Left lung (tissue), 10 donors: ENCODE data around the gene FOXR1. TPM values are rescaled to one million over a fixed set of nuclear protein-coding genes. Genes with fewer than 3 reads are reported as not detected.
"Not testable (repeated sequence)": the region's sequence is repeated elsewhere in the genome, so short reads cannot be mapped to it uniquely, and the experiment has no call there.

ENCODE experiments used
- ATAC-seq: fragments of 200-7000 bp; cut with Tn5 transposase; one replicate; pipeline ENCODE4 v1.9.1; 2020; ENCODE audit warnings: moderate library complexity
- DNase-seq, 4 donors: peaks; one replicate each; pipeline ENCODE4 v3.0.0-alpha.2; 2013 to 2020
- H3K27ac ChIP-seq, 2 donors: fragments of 200-600 bp; sonication (generic) in 1 of 2; one replicate each; pipeline versions ENCODE4 v1.5.0 to v1.8.0; 2020 to 2021
- H3K27me3 ChIP-seq, 2 donors: fragments of 200-600 bp; sonication (generic) in 1 of 2; one replicate each; pipeline versions ENCODE4 v1.5.0 to v1.8.0; 2020 to 2021
- H3K36me3 ChIP-seq, 2 donors: fragments of 200-600 bp; sonication (generic) in 1 of 2; one replicate each; pipeline versions ENCODE4 v1.5.0 to v1.8.0; 2020 to 2021
- H3K4me1 ChIP-seq, 2 donors: fragments of 200-600 bp; one replicate each; pipeline ENCODE4 v1.8.0; 2021
- H3K4me3 ChIP-seq, 2 donors: fragments of 200-600 bp; sonication (generic) in 1 of 2; one replicate each; pipeline versions ENCODE4 v1.5.0 to v1.8.0; 2020 to 2021; ENCODE audit warnings: mild to moderate bottlenecking in 1 of 2
- H3K9me3 ChIP-seq, 2 donors: fragments of 200-600 bp; sonication (generic) in 1 of 2; one replicate each; pipeline versions ENCODE4 v1.5.0 to v1.8.0; 2020 to 2021
- CTCF ChIP-seq, 2 donors: fragments of 200-600 bp; sonication (generic) in 1 of 2; IDR thresholded peaks; one replicate each; pipeline versions ENCODE4 v1.5.0 to v1.8.0; 2021; ENCODE audit warnings: antibody characterized with exemption in 2 of 2
- intact Hi-C, 2 donors: fragments of 100-400 bp; cut with DNase I; formaldehyde crosslinking; loops; one replicate each; pipeline versions ENCODE4 v1.11.2 to v1.14.2; 2022
- polyA plus RNA-seq, 6 donors: library from polyadenylated mRNA; unstranded; fragments of 120-200 nt; gene quantifications; one replicate each; pipeline ENCODE4 v1.2.1, GENCODE V29; 2013; ENCODE audit not compliant: insufficient read length in 6 of 6
- total RNA-seq, 2 donors: library from RNA; stranded (reverse); fragmentation: NEBNext Ultra II Directional; extraction: Animal tissue kit (Norgen Biotek cat#: 25700); gene quantifications; one replicate each; pipeline ENCODE4 v1.2.1, GENCODE V29; 2021
- donor health status: DM: no; HTN: yes; CAD: no.
- donor health status: DM: no; HTN: no; CAD: no.

Gene FOXR1
- total and polyA plus RNA-seq, 8 donors = not detected

DNA sequence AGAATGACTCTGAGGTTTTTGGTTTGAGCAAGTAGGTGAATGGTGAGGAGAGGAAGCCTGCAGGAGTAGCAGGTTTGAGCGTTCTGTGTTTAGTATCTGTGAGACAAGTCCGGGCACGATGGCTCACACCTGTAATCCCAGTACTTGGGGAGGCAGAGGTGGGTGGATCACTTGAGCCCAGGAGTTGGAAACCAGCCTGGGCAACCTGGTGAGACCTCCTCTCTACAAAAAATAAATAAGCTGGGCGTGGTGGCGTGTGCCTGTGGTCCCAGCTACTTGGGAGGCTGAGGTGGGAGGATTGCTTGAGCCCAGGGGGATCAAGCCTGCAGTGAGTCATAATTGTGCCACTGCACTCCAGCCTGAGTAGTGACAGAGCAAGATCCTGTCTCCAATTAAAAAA lies 16.7 kb downstream of the FOXR1 start:
- Histone ChIP-seq H3K9me3 (no peaks in the 10 kb centered on the region), H3K36me3 (no peaks in the 10 kb centered on the region), H3K27ac (no peak overlapping the region), H3K4me3 (no peak overlapping the region), H3K27me3 (no peaks in the 10 kb centered on the region), H3K4me1 (no peaks in the 10 kb centered on the region)
- ATAC-seq (no peak), DNase-seq (no peak)
- TF ChIP-seq CTCF (IDR thresholded peaks at IDR 0.05) = no peak
- intact Hi-C loops = no loop called here

DNA sequence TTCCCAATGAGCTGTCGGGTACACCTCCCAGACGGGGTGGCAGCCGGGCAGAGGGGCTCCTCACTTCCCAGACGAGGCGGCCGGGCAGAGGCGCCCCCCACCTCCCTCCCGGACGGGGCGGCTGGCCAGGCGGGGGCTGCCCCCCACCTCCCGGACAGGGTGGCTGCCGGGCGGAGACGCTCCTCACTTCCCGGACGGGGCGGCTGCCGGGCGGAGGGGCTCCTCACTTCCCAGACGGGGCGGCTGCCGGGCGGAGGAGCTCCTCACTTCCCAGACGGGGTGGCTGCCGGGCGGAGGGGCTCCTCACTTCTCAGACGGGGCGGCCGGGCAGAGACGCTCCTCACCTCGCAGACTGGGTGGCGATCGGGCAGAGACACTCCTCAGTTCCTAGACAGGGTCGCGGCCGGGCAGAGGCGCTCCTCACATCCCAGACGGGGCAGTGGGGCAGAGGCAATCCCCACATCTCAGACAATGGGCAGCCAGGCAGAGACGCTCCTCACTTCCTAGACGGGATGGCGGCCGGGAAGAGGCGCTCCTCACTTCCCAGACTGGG lies 20.0 kb downstream of the FOXR1 start:
- H3K4me3 ChIP-seq, DNase-seq, H3K4me1 ChIP-seq, intact Hi-C loops, ATAC-seq, H3K36me3 ChIP-seq, H3K27me3 ChIP-seq, H3K27ac ChIP-seq, H3K9me3 ChIP-seq: not testable (repeated sequence)

GRCh38 chr11:118996926-118997626 lies 25.5 kb downstream of the FOXR1 start:
- intact Hi-C loops = no loop called here
- Histone ChIP-seq H3K27ac (peak overlapping the region; percentile 63 to 80), H3K27me3 (no peaks in the 10 kb centered on the region), H3K36me3 (peaks cover 0 to 27% of the 10 kb centered on the region in 2 donors), H3K9me3 (no peaks in the 10 kb centered on the region), H3K4me3 (peak overlapping the region; percentile 87 to 98), H3K4me1 (peaks cover 4 to 38% of the 10 kb centered on the region in 2 donors)
- DNase-seq (no peak), ATAC-seq (peak; percentile 17)
- TF ChIP-seq CTCF (IDR thresholded peaks at IDR 0.05) = no peak

DNA sequence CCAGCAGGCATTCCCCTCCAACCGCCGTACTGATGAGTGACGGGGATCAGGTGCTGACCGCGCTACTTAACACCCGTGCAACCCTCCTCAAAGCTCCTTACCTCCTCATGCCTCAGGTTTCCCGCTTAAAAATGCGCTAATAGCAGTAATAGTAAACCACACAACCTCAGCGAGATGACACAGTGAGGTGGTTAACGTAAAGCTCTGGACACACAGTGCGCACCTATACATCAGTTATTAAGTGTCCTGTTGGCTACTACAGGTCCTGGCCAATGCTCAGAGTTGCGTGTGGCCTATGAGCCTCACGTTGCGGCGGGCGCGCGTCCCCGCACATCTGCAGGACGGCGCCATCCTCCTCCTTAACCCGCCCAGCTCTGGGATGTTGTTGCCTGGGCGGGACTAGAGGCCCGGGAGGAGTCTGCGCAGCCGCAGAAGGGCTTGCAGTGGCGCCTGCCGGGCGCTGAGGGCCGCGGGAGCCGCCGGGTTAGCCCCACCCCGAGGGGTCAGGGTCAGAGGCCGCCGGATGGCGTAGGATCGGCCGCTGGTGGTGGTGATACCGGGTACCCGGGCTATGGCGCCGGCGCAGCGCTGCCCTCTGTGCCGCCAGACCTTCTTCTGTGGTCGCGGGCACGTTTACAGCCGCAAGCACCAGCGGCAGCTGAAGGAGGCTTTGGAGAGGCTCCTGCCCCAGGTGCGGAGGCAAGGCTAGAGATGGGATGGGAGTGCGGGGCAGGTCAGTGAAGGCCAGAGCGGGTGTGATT lies 26.2 kb downstream of the FOXR1 start, which contains the start of gene CENATAC:
Gene CENATAC, plus strand, starts transcription at position 512 of the 761 bp plus-strand sequence. Its CDS starts 60 bp downstream, at position 572.
- Histone ChIP-seq H3K27ac (peak within 1 kb of the TSS; percentile 63 to 80), H3K27me3 (no peaks in the 10 kb centered on the region), H3K9me3 (no peaks in the 10 kb centered on the region), H3K4me3 (peak within 1 kb of the TSS; percentile 87 to 98), H3K36me3 (peaks cover 0 to 34% of the 10 kb centered on the region in 2 donors), H3K4me1 (peaks cover 4 to 38% of the 10 kb centered on the region in 2 donors)
- DNase-seq (peak; percentile 86 to 99 (median 95)), ATAC-seq (peak; percentile 98)
- TF ChIP-seq CTCF (IDR thresholded peaks at IDR 0.05) = peak in 1 of 2 donors; percentile 52
- intact Hi-C loops = no loop called here

GRCh38 chr11:118998388-118998717 lies 26.8 kb downstream of the FOXR1 start:
- H3K9me3 ChIP-seq = no peaks in the 10 kb centered on the region
- H3K36me3 ChIP-seq = peaks cover 0 to 40% of the 10 kb centered on the region in 2 donors
- peak overlapping the region; percentile 63 to 80 for H3K27ac ChIP-seq
- TF ChIP-seq CTCF (IDR thresholded peaks at IDR 0.05) = no peak
- H3K27me3 ChIP-seq = no peaks in the 10 kb centered on the region
- H3K4me1 ChIP-seq = peaks cover 4 to 38% of the 10 kb centered on the region in 2 donors
- ATAC-seq (peak; percentile 54), DNase-seq (no peak)
- H3K4me3 ChIP-seq = peak overlapping the region; percentile 87 to 98
- intact Hi-C loops = no loop called here
